ENCODE results near the gene MAML2. TPM values are rescaled to one million over a fixed set of nuclear protein-coding genes. Genes with fewer than 3 reads are reported as not detected.
A peak's percentile ranks its signal among the peaks of the same experiment; 100 is the strongest.

Gene MAML2
- total RNA-seq, result 10 to 100 TPM in 1 of 4 donors, 1 to 10 TPM in 3; 4.7 to 21.7 (median 7.3) TPM

GRCh38 chr11:96342961-96343711 is at the start of gene MAML2:
Gene MAML2, minus strand, starts transcription at chr11:96343195. Its CDS starts 1,300 bp downstream, at chr11:96341895.
- Histone ChIP-seq H3K4me1 (peaks cover 27 to 47% (median 30%) of the 10 kb centered on the region in 3 donors), H3K27me3 (no peaks in the 10 kb centered on the region), H3K9me3 (no peaks in the 10 kb centered on the region), H3K4me3 (peak within 1 kb of the TSS; percentile 44 to 91 (median 80)), H3K36me3 (no peaks in the 10 kb centered on the region), H3K27ac (peak within 1 kb of the TSS; percentile 72 to 93 (median 85))
- DNase-seq, result peak; percentile 59
- TF ChIP-seq CTCF (IDR thresholded peaks at IDR 0.05), result peak; percentile 83 to 94 (median 92)
- TF ChIP-seq POLR2A (IDR thresholded peaks at IDR 0.05), result no peak
- WGBS, 2 donors, result 3 to 4% methylated on average over 16 to 30 of the region's 31 CpGs
- intact Hi-C loops (cut with DNase I), result no loop called here

- DNase-seq, result no peak
- Histone ChIP-seq H3K4me3 (no peak overlapping the region), H3K27ac (no peak overlapping the region), H3K36me3 (no peaks in the 10 kb centered on the region), H3K4me1 (peaks cover 5 to 38% (median 10%) of the 10 kb centered on the region in 3 donors), H3K9me3 (no peaks in the 10 kb centered on the region), H3K27me3 (no peaks in the 10 kb centered on the region)
- TF ChIP-seq CTCF (IDR thresholded peaks at IDR 0.05), result peak in 2 of 6 experiments; percentile 13 to 15
- no peak for TF ChIP-seq POLR2A (IDR thresholded peaks at IDR 0.05)
- intact Hi-C loops (cut with DNase I), result no loop called here
- 91 to 92% methylated on average over 3 of the region's 3 CpGs for WGBS, 2 donors
Measured at GRCh38 chr11:96391698-96392307, 48.8 kb upstream of the MAML2 start.

- TF ChIP-seq CTCF (IDR thresholded peaks at IDR 0.05) (no peak), POLR2A (IDR thresholded peaks at IDR 0.05) (no peak)
- 29 to 37% methylated on average over 6 of the region's 6 CpGs for WGBS, 2 donors
- no peak for DNase-seq
- H3K4me1 ChIP-seq, result peaks cover 5 to 38% (median 10%) of the 10 kb centered on the region in 3 donors
- intact Hi-C loops (cut with DNase I), result no loop called here
- H3K27me3 ChIP-seq, result no peaks in the 10 kb centered on the region
- no peaks in the 10 kb centered on the region for H3K9me3 ChIP-seq
- no peaks in the 10 kb centered on the region for H3K36me3 ChIP-seq
- H3K4me3 ChIP-seq, result peak overlapping the region; percentile 79 to 97 (median 89)
- peak overlapping the region; percentile 90 to 96 (median 95) for H3K27ac ChIP-seq
Measured at GRCh38 chr11:96390488-96390792, 47.4 kb upstream of the MAML2 start.

GRCh38 chr11:96389720-96390487 is 46.9 kb upstream of the MAML2 start, which contains the start of the genes CCDC82 and JRKL:
Gene CCDC82, minus strand, starts transcription at chr11:96389912. Its CDS starts 5,165 bp downstream, at chr11:96384747.
Gene JRKL, plus strand, starts transcription at chr11:96390013. Its CDS starts 637 bp downstream, at chr11:96390650.
- DNase-seq, result peak; percentile 88
- no peaks in the 10 kb centered on the region for H3K9me3 ChIP-seq
- no peaks in the 10 kb centered on the region for H3K27me3 ChIP-seq
- peak in 1 of 6 experiments; percentile 1 for TF ChIP-seq CTCF (IDR thresholded peaks at IDR 0.05)
- peak in 2 of 4 donors; percentile 81 to 93 for TF ChIP-seq POLR2A (IDR thresholded peaks at IDR 0.05)
- peaks cover 5 to 38% (median 10%) of the 10 kb centered on the region in 3 donors for H3K4me1 ChIP-seq
- H3K36me3 ChIP-seq, result no peaks in the 10 kb centered on the region
- intact Hi-C loops (cut with DNase I), result no loop called here
- H3K4me3 ChIP-seq, result peak within 1 kb of the TSS; percentile 79 to 97 (median 89)
- peak within 1 kb of the TSS; percentile 90 to 96 (median 95) for H3K27ac ChIP-seq
- WGBS, 2 donors, result 0 to 4% methylated on average over 6 to 15 of the region's 53 CpGs

All from esophagus squamous epithelium (tissue), 5 donors.